Aorta (tissue), 4 donors: ENCODE data around the gene ASMT. TPM values are rescaled to one million over a fixed set of nuclear protein-coding genes. Genes with fewer than 3 reads are reported as not detected.

Experiments
- polyA plus RNA-seq, 2 donors: library from polyadenylated mRNA; stranded (reverse); fragments of 200-250 nt; gene quantifications; one replicate each; pipeline ENCODE4 v1.2.3, GENCODE V29; 2013
- total RNA-seq, 2 donors: library from RNA; stranded (reverse); fragmentation: NEBNext Ultra II Directional; extraction: Animal tissue kit (Norgen Biotek cat#: 25700); gene quantifications; one replicate each; pipeline ENCODE4 v1.2.1, GENCODE V29; 2021
- donor health status: healthy with polysubstance abuse.
- donor health status: Bipolar disorder and iron deficiency.
- donor health status: DM: no; HTN: no; CAD: no.
- donor health status: DM: yes; HTN: yes; CAD: no.

ASMT gene
- total and polyA plus RNA-seq, 4 donors: 0.69 to 6.9 (median 1.3) TPM; not detected in 1

Other genes starting within 250 kb of the ASMT start
- gene SLC25A6, start 222.9 kb upstream of the ASMT start, total RNA-seq: 100 to 1,000 TPM; 207 to 212 TPM
- gene SLC25A6, start 222.9 kb upstream of the ASMT start, polyA plus RNA-seq: 100 to 1,000 TPM; 316 to 348 TPM
- gene ASMTL, start 162.2 kb upstream of the ASMT start, total RNA-seq: 10 to 100 TPM; 31.3 to 32.3 TPM
- 10 to 100 TPM; 26.7 to 56.1 TPM for gene ASMTL, start 162.2 kb upstream of the ASMT start, polyA plus RNA-seq
- gene P2RY8, start 77.9 kb upstream of the ASMT start, total RNA-seq: 1 to 10 TPM; 5.0 to 5.5 TPM
- gene P2RY8, start 77.9 kb upstream of the ASMT start, polyA plus RNA-seq: 1 to 10 TPM in 1 of 2 donors, under 1 TPM in 1; 0.31 to 1.0 TPM
- gene AKAP17A, start 23.5 kb upstream of the ASMT start, total RNA-seq: 10 to 100 TPM; 33.0 to 53.7 TPM
- gene AKAP17A, start 23.5 kb upstream of the ASMT start, polyA plus RNA-seq: 10 to 100 TPM in 1 of 2 donors, 1 to 10 TPM in 1; 8.3 to 50.4 TPM